Measurements from ENCODE around the gene VSTM2L. TPM values are rescaled to one million over a fixed set of nuclear protein-coding genes. Genes with fewer than 3 reads are reported as not detected.

Gene VSTM2L
- total RNA-seq, 1 donor, result 1.4 TPM

GRCh38 chr20:37941992-37942391 is 39.1 kb downstream of the VSTM2L start:
- no peak for TF ChIP-seq CTCF (IDR thresholded peaks at IDR 0.05; ENCODE audit: insufficient read depth, low read length)
- H3K4me3 ChIP-seq (ENCODE audit: low read depth, low read length), result no peak overlapping the region
- DNase-seq (ENCODE audit: low read depth), result no peak

GRCh38 chr20:37943033-37943432 is 40.1 kb downstream of the VSTM2L start:
- no peak overlapping the region for H3K4me3 ChIP-seq (ENCODE audit: low read depth, low read length)
- no peak for TF ChIP-seq CTCF (IDR thresholded peaks at IDR 0.05; ENCODE audit: insufficient read depth, low read length)
- no peak for DNase-seq (ENCODE audit: low read depth)

- no peak for DNase-seq (ENCODE audit: low read depth)
- TF ChIP-seq CTCF (IDR thresholded peaks at IDR 0.05; ENCODE audit: insufficient read depth, low read length), result no peak
- H3K4me3 ChIP-seq (ENCODE audit: low read depth, low read length), result no peak overlapping the region
Observed at GRCh38 chr20:37943501-37944455, 40.9 kb downstream of the VSTM2L start.

DNA sequence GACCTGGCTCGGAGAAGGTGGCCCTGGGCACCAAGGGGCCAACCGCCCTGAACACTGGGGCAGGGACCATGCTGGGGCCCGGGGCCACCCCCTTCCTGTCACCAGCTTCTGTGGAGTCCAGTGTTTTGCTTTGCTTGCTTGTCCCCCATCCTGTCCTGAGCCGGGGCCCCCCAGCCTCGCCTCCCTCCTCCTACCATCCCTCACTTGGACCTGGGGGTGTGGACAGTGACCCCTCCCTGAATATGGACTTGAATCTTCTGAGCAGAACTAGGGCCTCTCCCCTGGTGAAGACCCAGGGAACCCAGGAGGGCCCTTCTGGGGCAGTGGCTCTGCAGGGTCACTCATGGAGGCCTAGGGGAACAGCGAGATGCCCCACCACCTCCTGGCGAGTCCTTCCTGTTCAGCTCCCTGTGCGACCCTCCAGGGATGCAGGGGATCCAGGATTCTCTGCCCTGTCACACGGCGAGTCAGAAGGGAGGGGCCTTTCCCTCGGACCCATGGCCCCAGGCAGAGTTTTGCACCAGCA is 41.6 kb downstream of the VSTM2L start:
- TF ChIP-seq CTCF (IDR thresholded peaks at IDR 0.05; ENCODE audit: insufficient read depth, low read length), result no peak
- no peak for DNase-seq (ENCODE audit: low read depth)
- H3K4me3 ChIP-seq (ENCODE audit: low read depth, low read length), result no peak overlapping the region

DNA sequence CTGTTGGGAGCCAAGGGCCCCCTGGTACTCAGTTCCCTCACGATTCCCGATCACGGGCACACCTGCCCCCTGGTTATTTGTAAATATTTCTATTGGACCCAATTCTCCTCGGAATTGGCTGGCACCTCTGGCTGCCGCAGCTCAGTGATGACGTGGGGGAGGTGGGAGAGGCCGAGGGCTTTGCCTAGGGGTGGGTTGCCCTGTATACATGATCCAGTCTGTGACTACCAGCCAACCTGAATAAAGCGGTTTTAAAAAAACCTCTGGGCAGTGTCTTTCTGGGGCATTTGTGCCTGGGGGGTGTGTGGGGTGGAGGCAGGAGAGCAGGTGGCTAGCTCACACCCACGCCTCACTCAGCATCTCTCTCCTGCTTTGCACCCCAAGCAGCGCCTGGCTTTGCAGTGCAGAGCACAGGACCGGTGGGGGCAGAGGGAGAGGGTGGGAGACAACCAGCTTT is 42.2 kb downstream of the VSTM2L start:
- H3K4me3 ChIP-seq (ENCODE audit: low read depth, low read length), result no peak overlapping the region
- DNase-seq (ENCODE audit: low read depth), result no peak
- no peak for TF ChIP-seq CTCF (IDR thresholded peaks at IDR 0.05; ENCODE audit: insufficient read depth, low read length)

DNA sequence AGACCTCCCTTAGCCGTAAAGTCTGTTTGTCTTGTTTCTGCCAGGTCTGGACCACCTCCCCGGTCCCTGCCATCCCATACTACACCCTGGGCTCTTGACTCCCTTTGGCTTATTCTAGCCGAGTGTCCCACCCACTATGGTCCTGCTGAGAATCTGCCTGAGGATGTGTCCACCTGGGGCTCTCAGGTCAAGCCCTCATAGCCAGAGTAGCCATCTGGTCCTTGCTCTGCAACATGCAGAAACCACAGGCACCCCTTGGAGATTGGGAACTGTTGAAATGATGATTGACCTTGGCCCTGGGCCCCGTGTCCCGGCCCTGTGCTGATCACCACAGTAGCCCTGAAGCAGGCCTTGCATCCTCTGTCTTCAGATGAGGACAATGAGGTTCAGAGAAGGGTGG is 44.0 kb downstream of the VSTM2L start:
- TF ChIP-seq CTCF (IDR thresholded peaks at IDR 0.05; ENCODE audit: insufficient read depth, low read length), result no peak
- DNase-seq (ENCODE audit: low read depth), result no peak
- no peak overlapping the region for H3K4me3 ChIP-seq (ENCODE audit: low read depth, low read length)
